Astrocyte (in vitro differentiated cells and primary cell): Measurements from ENCODE around the gene PYDC1.

Experiments
- CTCF ChIP-seq: IDR thresholded peaks from 2 replicates; pipeline ENCODE4 v1.5.1; 2011; ENCODE audit warnings: low read depth, mild to moderate bottlenecking, inconsistent platforms, low read length, moderate library complexity; ENCODE audit not compliant: insufficient read depth
- EZH2 ChIP-seq: IDR thresholded peaks from 2 replicates; pipeline ENCODE4 v1.6.1; 2012; ENCODE audit warnings: mild to moderate bottlenecking, low read length, inconsistent platforms; ENCODE audit not compliant: insufficient read depth

- TF ChIP-seq CTCF: no peak
- no peak for TF ChIP-seq EZH2
These were observed 28.2 kb downstream of the PYDC1 start for GRCh38 chr16:31188450-31189411.
